H1 (cell line): Measurements from ENCODE around the gene FAM227B. TPM values are rescaled to one million over a fixed set of nuclear protein-coding genes. Genes with fewer than 3 reads are reported as not detected.
"Not testable (repeated sequence)": the region's sequence is repeated elsewhere in the genome, so short reads cannot be mapped to it uniquely, and the experiment has no call there.

ENCODE experiments used
- CTCF ChIA-PET: fragments of 300-600 bp; sonication (Branson Sonifier 250); formaldehyde crosslinking; loops from one replicate; lab custom pipeline; 2021; ENCODE audit not compliant: partially characterized antibody; lab: Charles Lee
- POLR2A ChIA-PET: fragments of 300-600 bp; sonication (Branson Sonifier 250); formaldehyde crosslinking; loops from one replicate; lab custom pipeline; 2021; ENCODE audit warnings: inconsistent platforms; ENCODE audit not compliant: partially characterized antibody; lab: Charles Lee
- DNase-seq, 2 experiments: peaks; one replicate each; pipeline versions ENCODE4 v3.0.0 to v3.0.0-alpha.2; 2010 to 2022; ENCODE audit warnings: low spot score in 2 of 2, low read depth in 1 of 2, mixed read lengths in 1 of 2
- FAIRE-seq: peaks from 2 replicates; lab custom pipeline; 2011; peaks lifted over from hg19 to GRCh38; lab: Jason Lieb, UNC
- H2AFZ ChIP-seq: 2 replicates; pipeline ENCODE4 v1.8.1; 2012; ENCODE audit warnings: low read length, inconsistent platforms
- H2AK5ac ChIP-seq: 2 replicates; pipeline ENCODE4 v1.6.1; 2013; ENCODE audit warnings: low read depth, low read length
- H2BK120ac ChIP-seq: replicated peaks from 2 replicates; pipeline ENCODE3; 2013; ENCODE audit warnings: low read depth, low read length, inconsistent platforms
- H2BK12ac ChIP-seq: 2 replicates; pipeline ENCODE4 v1.6.1; 2013; ENCODE audit warnings: low read depth, low read length
- H2BK15ac ChIP-seq: 2 replicates; pipeline ENCODE4 v1.6.1; 2013; ENCODE audit warnings: low read length
- H2BK20ac ChIP-seq: 2 replicates; pipeline ENCODE4 v1.6.1; 2013; ENCODE audit warnings: low read length
- H2BK5ac ChIP-seq: 2 replicates; pipeline ENCODE4 v1.6.1; 2013; ENCODE audit warnings: low read depth, low read length
- H3K14ac ChIP-seq: 2 replicates; pipeline ENCODE4 v1.6.1; 2013; ENCODE audit warnings: inconsistent platforms; ENCODE audit not compliant: insufficient read length
- H3K18ac ChIP-seq: 2 replicates; pipeline ENCODE4 v1.6.1; 2013; ENCODE audit warnings: low read length; ENCODE audit errors: extremely low read depth
- H3K23ac ChIP-seq: 2 replicates; pipeline ENCODE4 v1.6.1; 2013; ENCODE audit warnings: inconsistent platforms; ENCODE audit not compliant: insufficient read length
- H3K23me2 ChIP-seq: 2 replicates; pipeline ENCODE4 v1.6.1; 2013; ENCODE audit warnings: low read depth, low read length
- H3K27ac ChIP-seq: 2 replicates; pipeline ENCODE4 v1.6.1; 2011; ENCODE audit warnings: low read depth, low read length, inconsistent platforms
- H3K27me3 ChIP-seq, 4 experiments: replicated peaks in 1 of 4; 1 replicate in 1 of 4; 2 replicates in 3 of 4; pipeline versions ENCODE4 v1.6.1 to v1.8.1; 2011 to 2013; ENCODE audit warnings: low read length in 3 of 4, mild to moderate bottlenecking in 3 of 4, inconsistent platforms in 2 of 4, mixed read lengths in 2 of 4, moderate library complexity in 1 of 4; ENCODE audit not compliant: control insufficient read depth in 3 of 4, insufficient read depth in 3 of 4; ENCODE audit errors: extremely low read depth in 1 of 4
- H3K36me3 ChIP-seq, 4 experiments: 2 replicates each; pipeline versions ENCODE4 v1.6.1 to v1.8.1; 2011 to 2013; ENCODE audit warnings: mild to moderate bottlenecking in 4 of 4, low read length in 3 of 4, moderate library complexity in 2 of 4, control low read depth in 1 of 4, inconsistent platforms in 1 of 4; ENCODE audit not compliant: insufficient read depth in 4 of 4, control insufficient read depth in 2 of 4
- H3K4ac ChIP-seq: replicated peaks from 2 replicates; pipeline ENCODE3; 2013; ENCODE audit warnings: low read length, low read depth, mixed read lengths, inconsistent platforms; ENCODE audit not compliant: insufficient read length
- H3K4me1 ChIP-seq, 4 experiments: replicated peaks in 1 of 4; 1 replicate in 1 of 4; 2 replicates in 3 of 4; pipeline versions ENCODE4 v1.6.1 to v1.8.1; 2011 to 2013; ENCODE audit warnings: low read length in 3 of 4, inconsistent platforms in 2 of 4, mixed read lengths in 1 of 4; ENCODE audit not compliant: insufficient read depth in 4 of 4, control insufficient read depth in 3 of 4
- H3K4me2 ChIP-seq, 2 experiments: 2 replicates each; pipeline versions ENCODE4 v1.6.1 to v1.8.1; 2011 to 2013; ENCODE audit warnings: low read depth in 2 of 2, low read length in 2 of 2, control low read depth in 1 of 2, inconsistent platforms in 1 of 2, mild to moderate bottlenecking in 1 of 2; ENCODE audit not compliant: insufficient read depth in 1 of 2
- H3K4me3 ChIP-seq, 4 experiments: fragments of 200-600, 300-600 bp in 1 of 4; sonication (generic), shearing (Covaris generic), sonication (Bioruptor Twin) in 1 of 4; 2 replicates each; pipeline versions ENCODE4 v1.5.1 to v1.8.1; 2011 to 2016; ENCODE audit warnings: low read length in 4 of 4, low read depth in 3 of 4, control low read depth in 2 of 4, inconsistent platforms in 2 of 4, mild to moderate bottlenecking in 2 of 4, mixed read lengths in 1 of 4, moderate library complexity in 1 of 4; ENCODE audit not compliant: insufficient read depth in 2 of 4; ENCODE audit errors: extremely low read depth in 1 of 4
- H3K56ac ChIP-seq: replicated peaks from 2 replicates; pipeline ENCODE3; 2013; ENCODE audit warnings: low read depth, mild to moderate bottlenecking, mixed read lengths, low read length, inconsistent platforms; ENCODE audit not compliant: insufficient read length
- H3K79me1 ChIP-seq: 2 replicates; pipeline ENCODE4 v1.6.1; 2013; ENCODE audit warnings: low read depth, low read length, control low read depth
- H3K79me2 ChIP-seq, 2 experiments: 2 replicates each; pipeline versions ENCODE4 v1.6.1 to v1.8.1; 2012 to 2013; ENCODE audit warnings: low read length in 2 of 2, mild to moderate bottlenecking in 2 of 2, inconsistent platforms in 1 of 2; ENCODE audit not compliant: insufficient read depth in 2 of 2, control insufficient read depth in 1 of 2
- H3K9ac ChIP-seq, 4 experiments: replicated peaks in 1 of 4; 1 replicate in 1 of 4; 2 replicates in 3 of 4; pipeline versions ENCODE4 v1.6.1 to v1.8.1; 2011 to 2013; ENCODE audit warnings: low read depth in 3 of 4, low read length in 3 of 4, control low read depth in 2 of 4, mild to moderate bottlenecking in 2 of 4, moderate library complexity in 2 of 4, inconsistent platforms in 1 of 4; ENCODE audit errors: extremely low read depth in 1 of 4
- H3K9me3 ChIP-seq, 2 experiments: 2 replicates each; pipeline versions ENCODE4 v1.6.1 to v1.8.1; 2012 to 2013; ENCODE audit warnings: mild to moderate bottlenecking in 2 of 2, moderate library complexity in 2 of 2, control low read depth in 1 of 2, inconsistent platforms in 1 of 2, low read depth in 1 of 2, low read length in 1 of 2, mixed read lengths in 1 of 2; ENCODE audit not compliant: insufficient read depth in 2 of 2
- H4K20me1 ChIP-seq, 2 experiments: replicated peaks in 1 of 2; 2 replicates each; pipeline versions ENCODE3 to v1.8.1; 2011 to 2013; ENCODE audit warnings: inconsistent platforms in 2 of 2, low read length in 2 of 2, mild to moderate bottlenecking in 1 of 2; ENCODE audit not compliant: insufficient read depth in 2 of 2, control insufficient read depth in 1 of 2
- H4K5ac ChIP-seq: 2 replicates; pipeline ENCODE4 v1.6.1; 2013; ENCODE audit warnings: low read length, low read depth, mixed read lengths, inconsistent platforms; ENCODE audit not compliant: insufficient read length
- H4K8ac ChIP-seq: 2 replicates; pipeline ENCODE4 v1.8.0; 2013; ENCODE audit warnings: mild to moderate bottlenecking, moderate library complexity, low read length, inconsistent platforms; ENCODE audit not compliant: insufficient read depth; ENCODE audit errors: extremely low read depth
- H4K91ac ChIP-seq: replicated peaks from 2 replicates; pipeline ENCODE3; 2013; ENCODE audit warnings: low read length, mixed read lengths, inconsistent platforms; ENCODE audit not compliant: insufficient read length
- WGBS, 2 experiments: shearing (Covaris generic) in 1 of 2; methylation state at CpG; one replicate each; pipeline versions ENCODE4 v1.1.6 to v1.1.7; 2013 to 2015; ENCODE audit warnings: low lambda C conversion rate in 2 of 2, mixed read lengths in 2 of 2, inconsistent platforms in 1 of 2, low coverage in 1 of 2, missing lambda C conversion rate in 1 of 2; ENCODE audit not compliant: insufficient replicate concordance in 2 of 2, insufficient coverage in 1 of 2, insufficient read length in 1 of 2; ENCODE audit errors: extremely low coverage in 1 of 2, missing lambda C conversion rate in 1 of 2; 5-methylcytosine and 5-hydroxymethylcytosine counted together
- polyA plus RNA-seq, 7 experiments: library from polyadenylated mRNA; depleted of rRNA in 3 of 7; stranded (reverse) in 5 of 7; unstranded in 2 of 7; fragments of >200 nt in 5 of 7; fragments of 200-250 nt in 2 of 7; gene quantifications; 1 replicate in 5 of 7; 2 replicates in 1 of 7; 4 replicates in 1 of 7; pipeline versions ENCODE4 v1.2.1 to v1.2.3, GENCODE V29; 2011 to 2013; ENCODE audit warnings: missing spikeins in 2 of 7, mixed read lengths in 2 of 7
- total RNA-seq: library from RNA; stranded (reverse); fragmentation: NEBNext Ultra II Directional; extraction: Animal tissue kit (Norgen Biotek cat#: 25700); gene quantifications from 2 replicates; pipeline ENCODE4 v1.2.1, GENCODE V29; 2021

The FAM227B gene
- total and polyA plus RNA-seq, 2 of the 8 experiments (the other 6 are each of a cell fraction or from before 2014, with no cell fraction given), result 4.0 to 6.5 TPM

DNA sequence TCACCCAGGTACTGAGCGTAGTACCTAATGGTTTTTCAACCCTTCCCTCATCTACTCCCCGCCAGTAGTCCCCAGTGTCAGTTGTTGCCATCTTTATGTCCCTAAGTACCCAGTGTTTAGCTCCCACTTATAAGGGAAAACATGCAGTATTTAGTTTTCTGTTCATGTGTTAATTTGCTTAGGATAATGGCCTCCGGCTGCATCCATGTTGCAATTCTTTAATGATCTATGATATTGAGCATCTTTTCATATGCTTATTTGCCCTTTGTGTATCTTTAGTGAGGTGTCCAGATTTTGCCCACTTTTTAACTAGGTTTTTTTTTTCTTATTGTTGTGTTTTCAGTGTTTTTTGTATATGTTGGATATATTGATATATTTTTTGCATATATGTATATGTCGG lies 142.6 kb downstream of the FAM227B start:
- H3K79me2 ChIP-seq, H3K56ac ChIP-seq, H2BK120ac ChIP-seq, H3K9ac ChIP-seq, H4K5ac ChIP-seq, H4K20me1 ChIP-seq, H3K23me2 ChIP-seq, H3K36me3 ChIP-seq, H3K9me3 ChIP-seq, H3K14ac ChIP-seq, H3K4ac ChIP-seq, H3K27ac ChIP-seq, H2BK12ac ChIP-seq, H3K4me1 ChIP-seq, H3K23ac ChIP-seq, H4K91ac ChIP-seq, DNase-seq, POLR2A ChIA-PET, H2BK5ac ChIP-seq, H3K4me3 ChIP-seq, FAIRE-seq, H2AK5ac ChIP-seq, H2BK20ac ChIP-seq, H2BK15ac ChIP-seq, H3K18ac ChIP-seq, H3K4me2 ChIP-seq, H3K27me3 ChIP-seq, CTCF ChIA-PET, H3K79me1 ChIP-seq, H2AFZ ChIP-seq, H4K8ac ChIP-seq: not testable (repeated sequence)
- WGBS, 2 experiments, result 77% methylated on average over 4 of the region's 4 CpGs; no CpG with 5 or more reads in 1 of the 2 experiments
